Hematopoietic multipotent progenitor cell treated with erythropoietin and hydrocortisone succinate and interleukin-3 and kit ligand, for 8 days (in vitro differentiated cells): Measurements from ENCODE around the gene DIAPH2.

ENCODE experiments used
- DNase-seq: peaks from one replicate; pipeline ENCODE4 v3.0.0-alpha.2; 2015

DIAPH2 gene

DNA sequence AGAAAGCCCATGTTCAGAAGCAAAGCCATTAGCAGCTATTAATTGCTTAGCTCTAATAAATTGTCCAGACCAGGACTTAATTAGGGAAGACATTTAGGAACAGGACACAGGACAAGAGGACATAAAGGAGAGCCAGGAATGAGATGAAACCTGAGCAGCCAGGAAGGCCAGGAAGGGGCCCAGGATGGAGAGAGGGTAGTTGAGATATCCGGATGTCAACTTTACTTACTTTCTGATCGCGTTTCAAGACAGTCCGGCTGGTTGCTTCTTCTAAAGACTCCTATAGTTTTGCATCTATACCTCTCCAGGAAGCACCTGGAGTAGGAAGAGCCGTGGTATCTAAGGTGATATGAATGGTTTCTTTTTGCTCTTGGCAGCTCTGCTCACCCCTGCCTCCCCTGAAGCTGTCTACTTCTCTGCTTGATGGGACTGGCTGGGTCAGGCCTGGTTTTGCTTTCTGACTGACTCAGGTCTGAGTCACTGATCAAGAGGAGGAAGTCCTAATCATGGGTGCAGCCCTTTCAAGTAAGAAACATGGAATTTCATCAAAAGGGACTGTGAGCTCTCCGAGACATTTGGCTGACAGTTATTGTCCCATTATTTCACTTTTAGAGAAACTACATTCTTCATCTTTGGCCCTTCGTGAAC is 932.4 kb downstream of the DIAPH2 start:
- DNase-seq: no peak

DNA sequence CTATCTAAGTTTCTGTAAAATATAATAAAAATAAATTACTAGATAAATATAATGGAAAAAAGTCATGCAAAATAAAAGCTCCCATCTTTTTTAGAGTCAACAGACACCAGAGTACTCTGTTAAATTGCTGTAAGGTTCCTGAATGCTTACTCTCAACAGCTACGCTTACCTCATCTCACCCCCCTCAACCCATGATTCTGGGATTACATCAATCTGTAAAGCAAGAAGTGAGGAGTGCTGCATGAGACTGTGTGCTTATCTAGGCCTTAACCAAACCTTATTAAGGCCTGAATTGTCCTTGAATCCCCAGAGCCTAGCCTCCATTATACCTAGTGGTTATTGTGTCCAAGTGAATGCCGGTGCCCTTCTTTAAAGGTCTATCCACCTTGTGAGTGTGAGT is 934.9 kb downstream of the DIAPH2 start:
- DNase-seq: no peak

DNA sequence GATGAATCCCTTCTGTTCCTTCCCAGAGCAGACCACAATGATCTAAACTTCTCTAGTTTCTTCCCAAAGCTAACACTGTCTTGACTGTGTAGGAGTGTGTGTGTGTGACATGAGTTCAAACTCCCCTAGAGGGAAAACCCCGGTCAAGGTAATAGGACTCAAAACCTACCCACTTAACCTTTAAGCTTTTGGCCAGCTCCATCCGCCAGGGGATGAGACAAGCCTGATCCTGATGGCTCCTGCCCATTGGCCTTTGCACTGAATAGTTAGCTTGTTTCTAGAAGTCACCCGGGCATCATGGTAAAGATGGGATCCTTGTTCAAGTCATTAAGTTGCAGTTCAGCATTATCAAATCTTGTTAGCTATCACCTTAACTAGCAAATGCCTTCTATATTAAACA is 937.5 kb downstream of the DIAPH2 start:
- no peak for DNase-seq

DNA sequence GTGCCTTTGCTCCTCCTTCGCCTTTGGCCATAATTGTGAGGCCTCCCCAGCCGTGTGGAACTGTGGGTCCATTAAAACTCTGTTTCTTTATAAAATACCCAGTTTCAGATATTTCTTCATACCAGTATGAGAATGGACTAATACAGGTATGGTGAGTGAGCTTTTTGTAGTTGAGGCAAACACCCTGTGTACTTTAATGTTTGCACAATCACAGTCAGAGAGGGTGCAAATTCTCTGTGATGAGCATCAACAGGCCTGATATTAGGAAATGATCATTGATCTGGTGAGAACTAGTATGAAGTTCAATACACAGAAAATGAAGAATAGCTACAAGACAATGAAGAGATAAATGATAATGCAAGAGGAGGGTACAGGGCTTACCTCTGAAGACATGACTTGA is 943.7 kb downstream of the DIAPH2 start:
- no peak for DNase-seq

DNA sequence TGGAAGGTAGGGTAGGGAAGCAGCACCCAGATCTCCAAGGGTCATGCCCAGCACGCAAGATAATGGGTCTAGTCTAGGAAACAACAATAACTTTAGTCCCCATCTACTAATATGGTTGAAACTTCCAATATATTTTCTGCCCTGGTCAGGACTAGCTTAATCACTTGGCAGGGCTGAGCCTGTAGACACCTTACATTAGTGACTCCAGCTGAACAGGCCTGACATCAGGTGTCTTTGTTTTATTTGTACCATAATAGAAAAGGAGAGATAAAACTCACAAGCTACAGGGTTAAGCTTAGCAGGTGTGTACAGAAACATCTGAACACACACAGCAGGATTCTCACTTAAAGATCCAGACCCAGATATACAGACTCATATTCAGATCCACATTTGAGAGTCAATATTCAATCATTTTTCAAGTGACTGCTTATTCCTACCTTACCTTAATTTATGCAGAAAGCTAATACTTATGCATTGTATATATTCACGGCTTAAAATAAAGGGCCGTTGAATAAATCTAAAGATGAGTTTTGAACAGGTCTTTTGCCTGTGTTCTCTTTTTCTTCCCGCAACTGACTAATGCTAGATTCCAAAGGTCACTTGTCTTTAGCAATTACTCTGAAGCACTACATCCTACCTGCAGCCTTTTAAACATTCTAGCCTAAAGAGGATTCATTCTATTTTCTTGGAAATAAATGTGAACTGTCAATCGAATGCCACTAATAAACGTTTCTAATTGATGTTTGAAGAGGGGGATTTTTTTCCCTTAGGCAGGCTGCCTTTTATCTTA is 944.4 kb downstream of the DIAPH2 start:
- DNase-seq: no peak

DNA sequence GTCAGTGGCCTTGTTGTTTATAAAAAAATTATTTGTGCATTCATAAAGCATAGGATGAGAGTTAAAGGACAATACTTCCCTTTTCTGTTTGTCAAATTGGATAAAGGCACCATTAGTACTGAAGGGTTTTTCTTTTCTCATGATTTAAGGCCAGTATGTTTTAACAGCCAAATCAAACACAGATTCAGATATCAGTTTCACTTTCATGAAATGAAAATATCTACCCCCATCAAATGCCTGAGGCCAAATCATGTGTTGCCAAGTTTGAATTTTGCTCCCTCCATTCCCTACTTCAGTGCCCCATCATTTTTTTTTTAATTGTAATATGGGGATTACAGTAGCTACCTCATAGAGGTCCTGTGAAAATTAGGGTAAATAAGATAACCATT is 944.9 kb downstream of the DIAPH2 start:
- no peak for DNase-seq

DNA sequence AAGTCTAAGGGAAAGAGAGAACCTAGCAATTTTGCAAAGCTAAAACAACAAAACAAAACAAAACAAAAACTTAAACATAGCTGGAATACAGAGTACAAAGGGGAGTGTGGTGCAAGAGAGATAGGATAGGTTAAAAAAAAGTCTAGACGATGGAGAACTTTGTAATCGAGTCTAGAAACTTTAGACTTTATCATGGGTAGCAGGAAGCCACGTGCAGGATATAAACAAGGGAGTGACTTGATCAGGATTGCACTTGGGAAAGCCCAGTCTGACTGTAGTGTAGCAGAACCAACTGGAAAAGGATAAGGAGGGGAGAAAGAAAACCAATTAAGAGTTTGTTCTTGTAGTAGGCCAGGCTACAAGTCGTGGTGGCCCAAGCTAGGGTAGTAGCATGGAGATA is 949.2 kb downstream of the DIAPH2 start:
- DNase-seq: no peak

DNA sequence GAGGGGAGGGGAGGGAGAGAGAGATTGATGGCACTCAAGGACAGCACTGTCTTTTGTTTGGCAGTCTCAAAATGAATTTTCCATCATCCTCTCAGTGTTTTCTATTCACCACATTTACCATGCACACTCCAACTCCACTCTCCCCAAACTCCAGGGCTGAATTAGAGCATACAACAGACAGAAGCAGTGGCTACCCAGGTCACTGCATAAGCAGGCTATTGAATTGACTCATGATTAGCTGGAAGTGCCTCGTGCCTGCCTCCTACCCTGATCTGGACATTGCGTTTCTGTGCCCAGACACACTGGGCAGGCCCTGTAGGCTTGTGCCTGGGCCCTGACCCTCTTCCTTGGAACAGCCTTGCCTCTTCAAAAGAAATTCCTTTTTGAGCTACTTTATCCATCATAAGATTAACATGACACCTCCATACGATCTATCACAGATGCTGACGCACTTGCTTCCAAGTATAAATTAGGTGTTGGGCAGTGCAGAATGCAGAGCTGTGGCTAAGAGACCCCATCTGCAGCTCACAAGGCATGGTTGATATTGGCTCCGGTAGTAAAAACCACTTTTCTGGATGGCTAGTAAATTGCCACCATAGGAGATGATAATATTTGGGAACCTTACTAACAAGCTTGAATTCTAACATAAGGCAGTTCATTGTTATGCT is 952.0 kb downstream of the DIAPH2 start:
- no peak for DNase-seq

DNA sequence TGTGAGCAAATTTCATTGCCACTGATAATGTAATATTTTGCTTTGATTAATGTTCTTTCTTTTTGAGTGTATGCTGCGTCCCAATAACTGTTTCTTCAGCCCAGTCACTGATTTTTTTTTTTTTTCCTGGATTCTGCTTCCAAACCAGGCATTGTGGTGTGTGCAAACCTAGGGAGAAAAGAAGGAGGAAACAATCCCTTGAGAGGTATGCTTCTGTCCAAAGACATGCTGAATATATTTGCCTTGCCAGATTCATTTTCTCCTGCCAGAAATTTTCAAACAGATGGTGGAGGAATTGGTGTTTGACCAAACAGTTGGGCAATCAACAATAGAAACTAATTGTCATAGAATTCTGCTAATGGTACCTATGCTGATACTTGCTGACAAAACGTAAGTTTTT is 952.6 kb downstream of the DIAPH2 start:
- no peak for DNase-seq

DNA sequence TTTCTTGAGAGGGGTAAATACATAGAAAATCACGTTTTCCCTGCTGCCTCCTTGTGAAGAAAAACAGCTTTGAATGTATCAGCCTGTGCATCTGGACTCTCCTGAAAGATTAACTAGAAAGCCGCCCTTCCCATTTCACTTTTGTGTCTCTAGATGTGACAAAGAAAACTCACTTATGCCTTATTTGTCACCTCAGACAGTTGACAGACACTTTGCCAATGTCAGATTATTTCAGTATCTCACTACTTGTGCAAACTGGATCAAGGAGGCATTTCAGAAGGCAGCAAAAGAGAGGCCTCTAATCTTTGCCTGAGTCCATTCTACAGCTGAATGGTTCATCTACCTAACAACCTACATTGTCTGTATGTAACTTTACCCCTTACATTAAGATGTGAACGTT is 954.0 kb downstream of the DIAPH2 start:
- no peak for DNase-seq

DNA sequence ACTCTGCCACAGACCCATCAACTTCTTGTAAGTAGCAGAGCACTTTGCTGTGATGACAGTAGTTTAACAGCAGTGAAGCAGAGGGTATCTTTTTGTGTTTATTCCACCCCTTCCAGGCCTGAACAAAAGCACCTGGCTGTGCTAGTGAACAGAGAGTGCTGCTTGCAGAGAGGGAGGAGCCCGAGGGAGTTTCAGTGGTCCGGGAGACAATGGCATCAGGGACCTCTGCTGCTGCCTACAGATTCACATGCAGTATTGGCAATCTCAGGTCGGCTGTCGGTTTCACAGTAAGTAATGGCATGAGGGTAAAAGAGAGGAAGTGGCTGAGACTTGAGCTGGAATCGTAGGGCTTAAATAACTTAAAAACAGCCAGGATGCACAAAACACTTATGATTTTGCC is 954.9 kb downstream of the DIAPH2 start:
- DNase-seq: no peak
